Measurements from ENCODE around the gene POLR1H.

POLR1H gene

DNA sequence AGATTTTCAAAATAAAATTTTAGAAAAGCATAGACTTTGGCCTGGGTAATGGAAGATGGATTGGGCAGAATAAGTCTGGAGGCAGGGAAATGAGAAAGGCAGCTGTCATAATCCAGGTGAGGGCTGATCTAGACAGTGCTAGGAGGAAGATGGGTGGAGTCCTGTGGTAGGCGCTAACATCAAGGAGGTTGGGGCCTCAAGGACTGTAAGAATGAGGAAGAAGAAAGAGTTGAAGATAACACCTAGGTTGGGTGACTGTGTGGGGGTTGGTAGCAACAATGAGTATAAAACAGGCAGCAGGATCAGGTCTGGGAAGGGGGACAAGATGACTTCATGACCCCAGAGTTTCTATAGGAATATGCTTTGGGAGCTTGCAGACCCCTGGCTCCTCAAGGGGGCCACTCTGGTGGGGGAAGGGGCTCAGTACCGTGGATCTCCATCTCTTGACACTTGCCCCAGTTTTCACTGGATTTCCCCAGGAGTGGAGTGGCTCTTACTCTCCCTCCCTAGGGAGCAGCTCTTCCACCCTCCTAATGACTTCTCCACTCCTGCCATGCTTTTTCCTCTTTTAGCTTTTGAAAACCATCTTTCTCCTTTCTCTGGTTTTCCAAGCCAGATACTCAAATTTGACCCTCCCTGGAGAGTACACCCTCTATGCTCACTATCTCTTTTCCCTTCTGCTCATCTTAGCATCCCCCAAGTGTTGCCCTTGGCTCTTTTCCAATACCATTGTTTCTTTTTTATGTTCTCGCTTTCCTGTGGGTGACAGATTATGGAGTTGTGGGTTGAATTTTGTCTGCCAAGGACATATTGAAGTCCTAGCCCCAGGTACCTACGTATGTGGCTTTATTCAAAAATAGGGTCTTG lies 37.1 kb downstream of the POLR1H start:
- DNase-seq: no peak

DNA sequence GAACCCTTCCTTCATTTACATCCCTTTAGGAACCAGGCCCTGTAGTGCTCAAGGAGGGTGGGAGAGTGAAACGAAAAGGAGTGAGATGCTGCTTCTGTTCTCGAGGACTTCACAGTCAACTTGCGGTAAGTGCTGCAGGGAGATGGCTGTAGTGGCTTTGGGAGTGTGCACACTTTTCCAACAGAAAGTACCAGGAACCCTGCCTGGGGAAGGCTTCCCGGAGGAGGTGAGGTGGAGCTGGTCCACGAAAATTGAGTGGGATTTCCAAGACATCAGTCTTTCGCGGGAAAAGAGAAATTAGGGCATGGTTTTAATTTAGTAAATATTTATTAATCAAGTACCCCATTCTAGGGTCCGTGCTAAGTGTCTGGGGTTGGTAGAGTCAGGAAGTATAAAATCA lies 39.1 kb downstream of the POLR1H start:
- no peak for DNase-seq

- no peak for DNase-seq
Observed at GRCh38 chr6:30100585-30101443, 39.7 kb downstream of the POLR1H start.

- DNase-seq: peak; percentile 53
Observed at GRCh38 chr6:30101444-30102413, 40.7 kb downstream of the POLR1H start.

GRCh38 chr6:30102414-30102969 lies 41.4 kb downstream of the POLR1H start:
- DNase-seq: no peak

DNA sequence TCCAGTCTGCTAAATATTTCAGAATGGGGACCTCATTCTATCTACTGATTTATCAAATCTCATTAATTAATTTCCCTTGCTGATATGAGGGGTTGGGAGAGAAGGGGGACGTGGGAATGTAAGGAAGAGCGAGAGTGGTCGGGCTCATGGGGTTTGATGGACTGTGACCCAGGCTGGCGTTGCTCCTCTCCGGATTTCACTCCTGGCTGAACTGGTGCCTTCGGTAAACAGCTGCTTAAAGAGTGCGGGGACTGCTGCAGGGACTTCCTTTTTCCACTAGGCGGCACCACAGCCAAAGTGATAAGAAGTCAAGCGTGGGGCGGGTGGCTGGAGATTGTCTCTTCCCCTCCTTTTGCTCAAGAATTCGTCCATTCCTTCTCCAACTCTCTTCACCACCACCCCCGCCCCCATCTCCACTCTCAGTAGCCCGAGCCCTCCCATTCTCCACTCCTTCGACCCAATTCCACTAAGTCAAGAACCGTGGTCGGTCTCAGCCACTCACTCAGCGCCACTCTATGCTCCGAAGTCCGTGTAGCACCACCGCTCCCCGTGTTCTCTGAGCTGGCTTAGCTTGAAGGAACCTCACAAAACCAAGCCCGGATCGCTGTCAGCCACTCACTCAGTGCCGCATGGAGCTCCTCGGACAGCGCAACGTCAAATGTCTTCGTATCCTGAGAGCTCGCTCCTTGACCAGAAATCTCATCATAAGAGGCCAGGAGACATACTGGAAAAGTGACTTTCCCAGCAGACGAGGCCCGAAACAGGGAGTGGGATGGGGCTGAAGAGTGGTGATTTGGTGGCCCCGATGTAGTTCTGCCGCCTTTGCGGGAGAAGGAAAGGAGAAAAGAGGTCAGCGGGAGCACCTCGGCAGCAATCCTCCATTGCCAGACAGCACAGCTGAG lies 42.2 kb downstream of the POLR1H start:
- DNase-seq: peak; percentile 77

DNA sequence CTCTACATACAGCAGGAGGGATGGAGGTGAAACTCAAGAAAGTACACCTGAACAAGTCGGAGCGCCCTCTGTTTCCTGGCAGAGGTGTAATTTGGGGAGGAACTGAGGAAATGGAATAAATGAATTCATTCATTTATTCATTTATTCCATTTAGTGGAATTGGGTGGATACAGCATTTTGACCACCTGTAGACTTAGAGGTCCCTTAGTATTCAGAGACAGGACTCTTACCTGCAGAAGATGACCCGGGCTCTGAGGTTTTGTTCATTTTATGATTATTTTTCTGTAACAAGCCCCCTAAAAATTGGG lies 42.8 kb downstream of the POLR1H start:
- no peak for DNase-seq

DNA sequence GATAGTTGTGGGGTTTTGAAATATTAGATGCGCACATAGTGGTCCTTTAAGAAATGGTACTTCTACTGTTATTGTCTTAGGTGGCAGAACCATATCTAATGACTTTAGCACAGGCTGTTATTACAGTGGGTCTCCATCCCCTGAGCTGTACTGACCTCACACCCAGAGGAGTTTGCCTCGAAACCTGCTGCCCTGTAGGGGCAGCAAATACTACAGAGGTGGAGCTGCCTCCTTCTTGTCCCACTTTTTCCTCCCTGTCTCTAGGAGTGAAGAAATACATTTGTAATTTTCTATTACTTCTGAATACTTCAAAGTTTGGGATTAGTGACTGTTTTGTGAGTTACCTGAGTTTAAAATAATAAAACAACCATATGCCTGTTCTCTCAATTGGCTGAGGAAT lies 43.6 kb downstream of the POLR1H start:
- no peak for DNase-seq

- DNase-seq: no peak
Observed at GRCh38 chr6:30111266-30111856, 50.3 kb downstream of the POLR1H start.

GRCh38 chr6:30112402-30112994 lies 51.4 kb downstream of the POLR1H start:
- no peak for DNase-seq

- DNase-seq: no peak
Observed at GRCh38 chr6:30113003-30113759, 52.1 kb downstream of the POLR1H start, which contains the start of gene TRIM31. TRIM31 (minus strand) TSS chr6:30113090; CDS start chr6:30112805, 285 bp downstream.

GRCh38 chr6:30113841-30114240 lies 52.8 kb downstream of the POLR1H start:
- DNase-seq: no peak
